GM18519 (cell line): Measurements from ENCODE around the gene NFATC1.

Source experiments
- ATAC-seq: cut with Tn5 transposase; IDR thresholded peaks from one replicate; pipeline ENCODE4 v1.9.1; 2021; ENCODE audit warnings: mild to moderate bottlenecking, moderate library complexity; ENCODE audit not compliant: unreplicated experiment, low FRiP score

The NFATC1 gene

GRCh38 chr18:79387214-79387613 is 8.5 kb upstream of the NFATC1 start:
- ATAC-seq: no peak

- no peak for ATAC-seq
Observed at GRCh38 chr18:79387615-79388014, 8.1 kb upstream of the NFATC1 start.

- no peak for ATAC-seq
Observed at GRCh38 chr18:79388043-79388442, 7.7 kb upstream of the NFATC1 start.

GRCh38 chr18:79389689-79390088 is 6.0 kb upstream of the NFATC1 start:
- ATAC-seq: no peak

- no peak for ATAC-seq
Observed at GRCh38 chr18:79392226-79392625, 3.5 kb upstream of the NFATC1 start.

GRCh38 chr18:79393181-79393634 is 2.5 kb upstream of the NFATC1 start:
- no peak for ATAC-seq

- no peak for ATAC-seq
Observed at GRCh38 chr18:79393635-79394533, 1.8 kb upstream of the NFATC1 start.

GRCh38 chr18:79394534-79395307 is 1.0 kb upstream of the NFATC1 start:
- no peak for ATAC-seq

- ATAC-seq: no peak
Observed at GRCh38 chr18:79395308-79395640, 456 bp upstream of the NFATC1 start.

GRCh38 chr18:79396431-79397246 is 909 bp downstream of the NFATC1 start:
- ATAC-seq: no peak

GRCh38 chr18:79397247-79397829 is 1.6 kb downstream of the NFATC1 start:
- ATAC-seq: no peak

- no peak for ATAC-seq
Observed at GRCh38 chr18:79397830-79398761, 2.4 kb downstream of the NFATC1 start.

GRCh38 chr18:79399275-79400081 is 3.7 kb downstream of the NFATC1 start:
- ATAC-seq: no peak

GRCh38 chr18:79400091-79400590 is 4.4 kb downstream of the NFATC1 start:
- ATAC-seq: no peak

- ATAC-seq: no peak
Observed at GRCh38 chr18:79400591-79401381, 5.1 kb downstream of the NFATC1 start.

- ATAC-seq: no peak
Observed at GRCh38 chr18:79401494-79402208, 5.9 kb downstream of the NFATC1 start.

- no peak for ATAC-seq
Observed at GRCh38 chr18:79402209-79402576, 6.5 kb downstream of the NFATC1 start.
